PC-3 (cell line): ENCODE data around the gene FGF1.

Experiments
- CTCF ChIP-seq: fragments of 300-600 bp; sonication (generic); conservative IDR thresholded peaks from 2 replicates; pipeline ENCODE4 v1.5.1; 2017; ENCODE audit warnings: antibody characterized with exemption, low read depth, mild to moderate bottlenecking, low read length
- EZH2phosphoT487 ChIP-seq: fragments of 300-600 bp; sonication (generic); IDR thresholded peaks from 2 replicates; pipeline ENCODE4 v1.6.1; 2018; ENCODE audit warnings: mild to moderate bottlenecking, antibody characterized with exemption, low read length, borderline replicate concordance

DNA sequence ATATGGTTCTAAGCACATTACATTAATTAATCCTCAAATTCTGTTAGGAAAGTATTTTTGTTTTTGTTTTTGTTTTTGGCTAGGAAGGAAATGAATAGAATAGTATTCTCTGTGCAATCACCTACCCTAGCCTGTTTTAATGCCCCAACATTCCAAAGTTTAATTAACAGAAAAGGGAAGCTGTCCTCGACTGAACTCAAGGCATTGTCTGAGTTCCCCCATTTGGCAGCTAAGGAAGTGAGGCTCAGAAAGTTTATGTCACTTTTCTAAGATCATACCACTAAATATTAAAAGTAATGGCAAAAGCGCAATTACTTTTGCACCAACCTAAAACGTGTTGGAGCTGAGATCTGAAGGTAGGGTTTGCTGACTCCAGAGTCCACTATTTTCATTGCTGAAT is 59.8 kb downstream of the FGF1 start:
- TF ChIP-seq CTCF (no peak), EZH2phosphoT487 (no peak)
